SK-N-SH treated with all-trans-retinoic acid at 6 μM for 48 hours (cell line): ENCODE results near the gene RDH11.

Source experiments
- BACH2 ChIP-seq: fragments of 250-450 bp; sonication (Bioruptor Pico); IDR thresholded peaks from 2 replicates; pipeline ENCODE4 v1.9.0; 2021; ENCODE audit warnings: mild to moderate bottlenecking, borderline replicate concordance
- TSHZ2 ChIP-seq: fragments of 250-450 bp; sonication (Bioruptor Pico); IDR thresholded peaks from 2 replicates; pipeline ENCODE4 v1.5.0; 2020; ENCODE audit warnings: mild to moderate bottlenecking, moderate library complexity
- ZFP30 ChIP-seq: fragments of 450-650 bp; formaldehyde crosslinking; IDR thresholded peaks from 2 replicates; pipeline ENCODE4 v1.5.0; 2022; ENCODE audit warnings: mild to moderate bottlenecking, moderate library complexity
- TF ChIP-seq, protein P1 (sequence below): fragments of 250-450 bp; sonication (Bioruptor Pico); IDR thresholded peaks from 2 replicates; pipeline ENCODE4 v1.8.0; 2020; ENCODE audit warnings: mild to moderate bottlenecking, moderate library complexity, borderline replicate concordance

GRCh38 chr14:67663633-67664032, 31.9 kb downstream of the RDH11 start:
- TF ChIP-seq ZFP30 (CRISPR knock-in tag) (no peak), BACH2 (CRISPR knock-in tag) (no peak), TSHZ2 (CRISPR knock-in tag) (no peak)
- TF ChIP-seq, protein P1, sequence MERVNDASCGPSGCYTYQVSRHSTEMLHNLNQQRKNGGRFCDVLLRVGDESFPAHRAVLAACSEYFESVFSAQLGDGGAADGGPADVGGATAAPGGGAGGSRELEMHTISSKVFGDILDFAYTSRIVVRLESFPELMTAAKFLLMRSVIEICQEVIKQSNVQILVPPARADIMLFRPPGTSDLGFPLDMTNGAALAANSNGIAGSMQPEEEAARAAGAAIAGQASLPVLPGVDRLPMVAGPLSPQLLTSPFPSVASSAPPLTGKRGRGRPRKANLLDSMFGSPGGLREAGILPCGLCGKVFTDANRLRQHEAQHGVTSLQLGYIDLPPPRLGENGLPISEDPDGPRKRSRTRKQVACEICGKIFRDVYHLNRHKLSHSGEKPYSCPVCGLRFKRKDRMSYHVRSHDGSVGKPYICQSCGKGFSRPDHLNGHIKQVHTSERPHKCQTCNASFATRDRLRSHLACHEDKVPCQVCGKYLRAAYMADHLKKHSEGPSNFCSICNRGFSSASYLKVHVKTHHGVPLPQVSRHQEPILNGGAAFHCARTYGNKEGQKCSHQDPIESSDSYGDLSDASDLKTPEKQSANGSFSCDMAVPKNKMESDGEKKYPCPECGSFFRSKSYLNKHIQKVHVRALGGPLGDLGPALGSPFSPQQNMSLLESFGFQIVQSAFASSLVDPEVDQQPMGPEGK, result no peak
